ENCODE measurements around the gene GRK6. TPM values are rescaled to one million over a fixed set of nuclear protein-coding genes. Genes with fewer than 3 reads are reported as not detected.

Gene GRK6
- total RNA-seq, 1 donor from 2014 or later = 30.1 TPM

GRCh38 chr5:177439518-177440053 lies 13.1 kb downstream of the GRK6 start:
- no peak for DNase-seq (ENCODE audit: low spot score)

GRCh38 chr5:177440211-177440989 lies 13.9 kb downstream of the GRK6 start:
- no peak for DNase-seq (ENCODE audit: low spot score)

- DNase-seq (ENCODE audit: low spot score) = no peak
Observed at GRCh38 chr5:177440990-177441780, 14.7 kb downstream of the GRK6 start.

- DNase-seq (ENCODE audit: low spot score) = no peak
Observed at GRCh38 chr5:177442066-177442826, 15.8 kb downstream of the GRK6 start.

- no peak for DNase-seq (ENCODE audit: low spot score)
Observed at GRCh38 chr5:177443144-177443983, 16.9 kb downstream of the GRK6 start.

GRCh38 chr5:177444106-177445051 lies 17.9 kb downstream of the GRK6 start:
- DNase-seq (ENCODE audit: low spot score) = no peak

GRCh38 chr5:177445052-177445916 lies 18.8 kb downstream of the GRK6 start:
- no peak for DNase-seq (ENCODE audit: low spot score)

GRCh38 chr5:177445917-177446199 lies 19.4 kb downstream of the GRK6 start:
- no peak for DNase-seq (ENCODE audit: low spot score)

GRCh38 chr5:177446200-177447065 lies 20.0 kb downstream of the GRK6 start, which contains the start of gene PRR7:
Gene PRR7 (plus strand): TSS chr5:177446814. CDS start chr5:177455068, 8,254 bp downstream.
- no peak for DNase-seq (ENCODE audit: low spot score)

GRCh38 chr5:177447066-177447610 lies 20.7 kb downstream of the GRK6 start:
- no peak for DNase-seq (ENCODE audit: low spot score)

GRCh38 chr5:177447611-177448243 lies 21.3 kb downstream of the GRK6 start:
- DNase-seq (ENCODE audit: low spot score) = no peak

GRCh38 chr5:177448244-177448950 lies 21.9 kb downstream of the GRK6 start:
- no peak for DNase-seq (ENCODE audit: low spot score)

GRCh38 chr5:177449140-177450061 lies 22.9 kb downstream of the GRK6 start:
- DNase-seq (ENCODE audit: low spot score) = no peak

GRCh38 chr5:177450667-177451424 lies 24.4 kb downstream of the GRK6 start:
- no peak for DNase-seq (ENCODE audit: low spot score)
